Spinal cord (tissue), 10 donors: ENCODE data around the gene LPIN1. TPM values are rescaled to one million over a fixed set of nuclear protein-coding genes. Genes with fewer than 3 reads are reported as not detected.

Source experiments
- DNase-seq, 6 donors: peaks; one replicate each; pipeline versions ENCODE4 v3.0.0 to v3.0.0-alpha.2; 2013 to 2015; ENCODE audit warnings: low spot score in 6 of 6, low read depth in 4 of 6
- H3K27ac ChIP-seq: one replicate; pipeline ENCODE4 v1.5.1; 2013; ENCODE audit warnings: low read depth, low read length, control low read depth
- H3K27me3 ChIP-seq: one replicate; pipeline ENCODE4 v1.6.1; 2013; ENCODE audit warnings: low read length; ENCODE audit not compliant: control insufficient read depth, insufficient read depth
- H3K36me3 ChIP-seq: one replicate; pipeline ENCODE4 v1.6.1; 2013; ENCODE audit warnings: low read length; ENCODE audit not compliant: control insufficient read depth, insufficient read depth
- H3K4me1 ChIP-seq: one replicate; pipeline ENCODE4 v1.6.1; 2013; ENCODE audit warnings: low read length; ENCODE audit not compliant: control insufficient read depth, insufficient read depth
- H3K4me3 ChIP-seq: one replicate; pipeline ENCODE4 v1.5.1; 2013; ENCODE audit warnings: low read depth, low read length, control low read depth
- H3K9me3 ChIP-seq: one replicate; pipeline ENCODE4 v1.6.1; 2013; ENCODE audit warnings: low read length; ENCODE audit not compliant: control insufficient read depth, insufficient read depth
- WGBS: methylation state at CpG from one replicate; pipeline ENCODE4 v1.1.5; 2013; ENCODE audit warnings: missing lambda C conversion rate; ENCODE audit not compliant: insufficient coverage; 5-methylcytosine and 5-hydroxymethylcytosine counted together
- polyA plus RNA-seq, 2 donors: library from polyadenylated mRNA; unstranded; fragments of 120-200 nt; gene quantifications; one replicate each; pipeline ENCODE4 v1.2.1, GENCODE V29; 2013; ENCODE audit not compliant: insufficient read length in 2 of 2
- small RNA-seq: library from RNA; depleted of rRNA; stranded (forward); fragments of <200 nt; gene quantifications from one replicate; pipeline ENCODE3, GENCODE V24; 2014; ENCODE audit warnings: low replicate concordance
- total RNA-seq, 2 donors: library from RNA; depleted of rRNA in 1 of 2; stranded (reverse); fragments of 120-200 nt in 1 of 2; fragments of >200 nt in 1 of 2; gene quantifications; one replicate each; pipeline versions ENCODE4 v1.2.3 to v1.2.4, GENCODE V29; 2013 to 2014
- donor health status: healthy.

The LPIN1 gene
- total and polyA plus RNA-seq, 4 donors: 32.9 to 40.8 (median 34.4) TPM

DNA sequence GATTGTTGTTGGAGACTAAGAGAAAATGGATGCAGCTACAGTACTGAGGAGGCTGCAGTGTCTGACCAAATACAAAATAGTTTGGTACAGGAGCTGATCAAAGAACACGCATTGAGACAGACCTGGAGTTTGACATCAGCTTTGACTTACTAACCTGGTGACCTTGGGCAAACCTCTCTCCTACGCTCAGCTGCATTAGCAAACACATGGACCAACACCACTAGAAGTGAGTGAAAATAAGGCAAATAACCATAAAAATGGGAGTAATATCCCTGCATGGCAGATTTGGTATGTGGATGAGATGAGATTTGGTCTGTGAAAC is 126.5 kb downstream of the LPIN1 start:
- Histone ChIP-seq H3K4me1 (no peaks in the 10 kb centered on the region), H3K27ac (no peak overlapping the region), H3K9me3 (no peaks in the 10 kb centered on the region), H3K27me3 (no peaks in the 10 kb centered on the region), H3K4me3 (no peak overlapping the region), H3K36me3 (no peaks in the 10 kb centered on the region)
- no CpG with 5 or more reads among the region's 2 CpGs for WGBS
- no peak for DNase-seq

DNA sequence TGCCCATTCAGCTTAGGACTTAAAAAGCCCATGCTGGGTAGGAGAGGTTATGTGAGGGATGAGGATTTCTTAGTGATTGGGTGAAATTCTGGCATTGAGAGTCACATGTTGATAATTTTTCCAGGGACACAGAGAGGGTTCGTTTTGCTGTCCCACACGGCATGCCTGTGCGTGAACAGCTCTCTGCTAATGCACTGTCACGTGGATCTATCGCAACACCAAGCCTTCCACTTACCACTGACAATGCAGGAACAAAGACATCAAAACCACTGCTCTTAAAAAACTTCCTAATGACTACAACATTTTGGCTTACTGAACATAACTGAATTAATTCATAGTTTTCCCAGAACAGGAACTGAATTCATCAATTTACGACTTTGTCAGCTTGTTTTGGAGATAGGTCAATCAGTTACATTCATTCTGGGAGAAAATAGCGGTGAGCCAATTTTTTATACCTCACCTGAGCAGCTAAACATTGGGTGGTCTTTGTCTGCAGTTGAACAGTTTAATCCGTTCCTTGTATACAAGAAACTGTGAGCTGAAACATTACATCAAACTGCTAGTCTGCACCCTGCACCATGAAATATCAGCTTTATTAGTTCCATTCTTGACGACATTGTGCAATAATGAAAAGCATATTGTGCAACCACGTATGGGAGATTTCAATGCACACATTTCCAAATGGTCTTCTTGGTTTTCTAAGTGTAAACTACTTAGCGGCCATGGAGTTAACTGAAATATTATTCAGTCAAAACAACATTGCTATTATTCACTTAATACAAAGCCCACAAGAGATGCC is 127.1 kb downstream of the LPIN1 start:
- Histone ChIP-seq H3K36me3 (no peaks in the 10 kb centered on the region), H3K9me3 (no peaks in the 10 kb centered on the region), H3K27me3 (no peaks in the 10 kb centered on the region), H3K4me3 (no peak overlapping the region), H3K27ac (no peak overlapping the region), H3K4me1 (no peaks in the 10 kb centered on the region)
- 80% methylated on average over 7 of the region's 11 CpGs for WGBS
- no peak for DNase-seq

DNA sequence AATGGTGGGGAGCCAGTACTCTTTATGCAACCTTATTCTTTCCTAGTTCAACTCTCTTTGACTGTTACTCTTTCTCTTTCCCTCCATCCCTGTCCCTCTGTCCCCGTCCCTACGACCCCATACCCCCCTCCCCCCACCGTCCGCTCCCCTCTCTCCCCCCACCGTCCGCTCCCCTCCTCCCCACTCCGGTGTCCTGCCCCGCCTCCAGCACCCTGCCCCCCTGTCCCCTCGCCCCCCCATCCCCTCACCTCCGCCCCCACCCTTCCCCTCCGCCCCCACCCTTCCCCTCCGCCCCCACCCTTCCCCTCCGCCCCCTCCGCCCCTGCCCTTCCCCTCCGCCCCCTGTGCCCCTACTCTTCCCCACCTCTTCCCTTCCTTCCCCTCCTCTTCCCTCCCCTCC is 128.4 kb downstream of the LPIN1 start:
- no peak overlapping the region for H3K4me3 ChIP-seq
- H3K4me1 ChIP-seq: no peaks in the 10 kb centered on the region
- no peaks in the 10 kb centered on the region for H3K9me3 ChIP-seq
- H3K36me3 ChIP-seq: no peaks in the 10 kb centered on the region
- no peak overlapping the region for H3K27ac ChIP-seq
- no peaks in the 10 kb centered on the region for H3K27me3 ChIP-seq
- DNase-seq: no peak
- no CpG with 5 or more reads among the region's 15 CpGs for WGBS

DNA sequence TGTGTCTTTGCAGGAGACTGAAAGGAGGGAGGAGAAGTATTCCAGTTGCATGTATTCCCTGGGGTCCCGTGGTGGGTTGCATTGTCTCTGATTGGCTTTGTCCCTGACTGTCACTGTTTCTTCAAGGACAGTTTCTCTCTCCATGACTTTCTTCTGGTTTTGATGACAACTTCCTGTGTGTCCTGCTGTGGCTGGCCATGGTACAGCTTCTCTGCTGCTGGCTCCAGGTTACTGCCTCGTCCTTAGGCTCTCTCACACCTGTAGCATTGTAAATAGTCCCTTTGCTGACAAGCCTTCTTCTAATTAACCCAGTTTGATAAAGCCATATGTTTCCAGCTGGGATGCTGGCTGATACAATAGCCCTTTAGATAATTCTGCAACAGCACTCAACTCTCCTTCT is 129.0 kb downstream of the LPIN1 start:
- Histone ChIP-seq H3K27ac (no peak overlapping the region), H3K9me3 (no peaks in the 10 kb centered on the region)
- 51% methylated on average over 2 of the region's 2 CpGs for WGBS

DNA sequence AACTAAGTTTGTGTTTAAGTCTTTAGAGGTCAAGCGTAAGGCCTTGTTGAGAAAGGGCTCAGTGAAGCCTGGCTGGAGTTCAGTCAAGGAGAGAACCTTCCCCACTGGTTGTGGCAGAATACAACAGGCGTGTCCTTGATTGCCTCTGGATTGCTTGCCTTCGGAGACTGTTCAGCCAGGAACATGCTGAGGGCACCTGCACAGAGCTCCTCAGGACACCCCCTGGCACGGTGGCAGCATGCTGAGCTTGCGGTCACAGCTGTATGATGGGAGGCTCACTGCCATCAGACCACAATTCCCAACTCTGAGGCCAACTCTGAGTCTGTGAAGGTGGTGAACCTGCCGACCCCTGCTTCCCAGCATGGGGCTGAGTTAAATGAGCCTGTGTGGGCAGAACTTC is 130.0 kb downstream of the LPIN1 start:
- H3K4me3 ChIP-seq: no peak overlapping the region
- no peak for DNase-seq
- no peaks in the 10 kb centered on the region for H3K36me3 ChIP-seq
- H3K4me1 ChIP-seq: no peaks in the 10 kb centered on the region
- no peaks in the 10 kb centered on the region for H3K9me3 ChIP-seq
- no peaks in the 10 kb centered on the region for H3K27me3 ChIP-seq
- no peak overlapping the region for H3K27ac ChIP-seq
- WGBS: 88% methylated on average over 5 of the region's 6 CpGs

More for the DNA sequence above, 129.0 kb downstream of the LPIN1 start:
- Histone ChIP-seq H3K4me1 (no peaks in the 10 kb centered on the region), H3K27me3 (no peaks in the 10 kb centered on the region), H3K36me3 (no peaks in the 10 kb centered on the region), H3K4me3 (no peak overlapping the region)
- DNase-seq: no peak

DNA sequence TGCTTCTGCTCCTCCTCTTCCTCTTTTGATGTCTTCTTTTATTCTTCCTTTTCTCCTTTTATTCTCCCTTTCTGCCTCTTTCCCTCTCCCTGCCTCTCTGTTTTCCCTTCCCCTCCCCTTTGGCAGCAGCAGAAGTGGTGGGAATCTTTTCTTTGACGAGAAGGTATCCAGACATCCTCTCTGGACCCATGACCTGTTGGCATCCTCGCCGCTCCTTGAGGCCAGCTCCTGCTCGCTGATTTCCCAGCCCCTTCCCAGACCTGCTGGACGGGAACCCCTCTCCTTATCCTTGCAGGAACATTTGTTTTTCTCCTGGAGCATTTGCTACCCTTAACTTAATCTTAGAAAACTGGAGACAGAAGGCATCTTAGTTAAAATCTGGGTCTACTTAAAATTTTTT is 130.5 kb downstream of the LPIN1 start:
- H3K27ac ChIP-seq: no peak overlapping the region
- no peaks in the 10 kb centered on the region for H3K4me1 ChIP-seq
- 89% methylated on average over 3 of the region's 5 CpGs for WGBS

More for the DNA sequence above, 130.5 kb downstream of the LPIN1 start:
- no peaks in the 10 kb centered on the region for H3K27me3 ChIP-seq
- H3K9me3 ChIP-seq: no peaks in the 10 kb centered on the region
- H3K4me3 ChIP-seq: no peak overlapping the region
- H3K36me3 ChIP-seq: no peaks in the 10 kb centered on the region
- no peak for DNase-seq

Small RNAs within 50 kb of the gene (small RNA-seq; reads per million reads assigned to genes)
- gene MIR4262 (not detected), gene MIR548S (0.24 reads per million, percentile 16 among the genes with 10 or more reads in this experiment)

Other genes with a start within 250 kb of the LPIN1 start
- gene GREB1, start 212.6 kb upstream of the LPIN1 start, total RNA-seq: 10 to 100 TPM; 14.4 to 36.6 TPM
- 10 to 100 TPM; 12.8 to 24.3 TPM for gene GREB1, start 212.6 kb upstream of the LPIN1 start, polyA plus RNA-seq
- gene NTSR2, start 76.4 kb upstream of the LPIN1 start, total RNA-seq: 1 to 10 TPM in 1 of 2 donors, under 1 TPM in 1; 0.55 to 1.1 TPM
- 1 to 10 TPM; 2.7 to 3.5 TPM for gene NTSR2, start 76.4 kb upstream of the LPIN1 start, polyA plus RNA-seq